GM12878 (cell line): ENCODE measurements around the gene IMMP2L. TPM values are rescaled to one million over a fixed set of nuclear protein-coding genes. Genes with fewer than 3 reads are reported as not detected.
A peak's percentile ranks its signal among the peaks of the same experiment; 100 is the strongest.

Experiments
- ATAC-seq: fragments of 200-7000 bp; cut with Tn5 transposase; 3 replicates; pipeline ENCODE4 v1.9.1; 2020; ENCODE audit warnings: mild to moderate bottlenecking, moderate library complexity
- BruUV-seq: library from RNA; stranded (reverse); fragments of 400-500 nt; replicated peaks from 2 replicates; lab custom pipeline; 2021; lab: Mats Ljungman, UMichigan
- CTCF ChIA-PET: fragments of 300-600 bp; sonication (Branson Sonifier 250); formaldehyde crosslinking; extraction: SDS; loops from one replicate; lab custom pipeline; 2021; ENCODE audit warnings: inconsistent platforms; lab: Yijun Ruan, JAX
- POLR2A ChIA-PET: fragments of 350-600 bp; formaldehyde crosslinking; extraction: SDS; loops from one replicate; lab custom pipeline; 2021; ENCODE audit warnings: inconsistent platforms; lab: Charles Lee
- RAD21 ChIA-PET: fragments of 300-600 bp; sonication (Branson Sonifier 250); formaldehyde crosslinking; loops from one replicate; lab custom pipeline; 2023; ENCODE audit warnings: antibody characterized with exemption; ENCODE audit not compliant: unreplicated experiment; lab: Charles Lee
- SMC1A ChIA-PET: fragments of 300-600 bp; sonication (Branson Sonifier 250); formaldehyde crosslinking; loops from one replicate; lab custom pipeline; 2023; ENCODE audit not compliant: unreplicated experiment, uncharacterized antibody; lab: Charles Lee
- DNase-seq: peaks from one replicate; pipeline ENCODE4 v3.0.0-alpha.2; 2011; ENCODE audit warnings: low read depth, low spot score
- FAIRE-seq: peaks from 3 replicates; lab custom pipeline; 2011; peaks lifted over from hg19 to GRCh38; lab: Jason Lieb, UNC
- H2AFZ ChIP-seq: 2 replicates; pipeline ENCODE4 v1.6.0; 2011; ENCODE audit warnings: low read depth, low read length, control low read depth; ENCODE audit not compliant: control insufficient read depth
- H3K27ac ChIP-seq: 2 replicates; pipeline ENCODE4 v1.5.1; 2011; ENCODE audit warnings: control low read depth; ENCODE audit not compliant: control insufficient read depth, insufficient read depth
- H3K27me3 ChIP-seq, 2 experiments: replicated peaks in 1 of 2; 2 replicates each; pipeline versions ENCODE4 v1.6.0 to v1.6.1; 2011; ENCODE audit warnings: low read length in 1 of 2; ENCODE audit not compliant: control insufficient read depth in 2 of 2, insufficient read depth in 2 of 2
- H3K36me3 ChIP-seq, 2 experiments: 2 replicates each; pipeline ENCODE4 v1.5.1; 2011; ENCODE audit warnings: low read length in 1 of 2; ENCODE audit not compliant: control insufficient read depth in 2 of 2, insufficient read depth in 2 of 2
- H3K4me1 ChIP-seq: 2 replicates; pipeline ENCODE4 v1.6.1; 2011; ENCODE audit warnings: mild to moderate bottlenecking, low read length, moderate library complexity, mixed read lengths; ENCODE audit not compliant: control insufficient read depth, insufficient read depth
- H3K4me2 ChIP-seq: 2 replicates; pipeline ENCODE4 v1.6.0; 2011; ENCODE audit warnings: control low read depth; ENCODE audit not compliant: control insufficient read depth, insufficient read depth
- H3K4me3 ChIP-seq: fragments of 200-600 bp; sonication (generic); 2 replicates; pipeline ENCODE4 v1.5.1; 2016
- H3K79me2 ChIP-seq: 2 replicates; pipeline ENCODE4 v1.6.0; 2011; ENCODE audit warnings: low read length; ENCODE audit not compliant: control insufficient read depth, insufficient read depth
- H3K9ac ChIP-seq: 2 replicates; pipeline ENCODE4 v1.8.0; 2011; ENCODE audit warnings: low read length, control low read depth, mixed read lengths; ENCODE audit not compliant: control insufficient read depth, insufficient read depth
- H3K9me3 ChIP-seq: replicated peaks from 3 replicates; pipeline ENCODE4 v1.5.1; 2011; ENCODE audit warnings: mild to moderate bottlenecking, low read length; ENCODE audit not compliant: control insufficient read depth, insufficient read depth
- H4K20me1 ChIP-seq: 2 replicates; pipeline ENCODE4 v1.6.0; 2011; ENCODE audit not compliant: control insufficient read depth, insufficient read depth
- BHLHE40 ChIP-seq, 2 experiments: fragments of 450-650 bp in 1 of 2; IDR thresholded peaks; 2 replicates each; pipeline ENCODE4 v1.6.1; 2011 to 2017; ENCODE audit warnings: low read depth in 2 of 2, borderline replicate concordance in 1 of 2, improper control_type of control experiment in 1 of 2, low read length in 1 of 2, mild to moderate bottlenecking in 1 of 2
- CEBPB ChIP-seq, 2 experiments: fragments of 150-350 bp in 1 of 2; IDR thresholded peaks; 2 replicates each; pipeline ENCODE4 v1.6.1; 2012 to 2014; ENCODE audit warnings: low read depth in 2 of 2, low read length in 2 of 2, borderline replicate concordance in 1 of 2, inconsistent platforms in 1 of 2
- DPF2 ChIP-seq: fragments of 450-650 bp; IDR thresholded peaks from 2 replicates; pipeline ENCODE4 v1.6.1; 2017; ENCODE audit warnings: mild to moderate bottlenecking
- EGR1 ChIP-seq, 2 experiments: IDR thresholded peaks; 1 replicate in 1 of 2; 2 replicates in 1 of 2; pipeline ENCODE4 v1.6.1; 2011 to 2012; ENCODE audit warnings: low read depth in 2 of 2, low read length in 2 of 2, borderline replicate concordance in 1 of 2, mild to moderate bottlenecking in 1 of 2, moderate library complexity in 1 of 2
- ETV6 ChIP-seq, 2 experiments: fragments of 450-650 bp in 1 of 2; IDR thresholded peaks in 1 of 2; conservative IDR thresholded peaks in 1 of 2; 2 replicates each; pipeline ENCODE4 v1.6.1; 2014; ENCODE audit warnings: antibody characterized with exemption in 1 of 2, borderline replicate concordance in 1 of 2, low read depth in 1 of 2, mild to moderate bottlenecking in 1 of 2, moderate library complexity in 1 of 2
- GABPA ChIP-seq: IDR thresholded peaks from 2 replicates; pipeline ENCODE4 v1.6.1; 2014; ENCODE audit warnings: antibody characterized with exemption, low read depth, mild to moderate bottlenecking, inconsistent platforms
- IKZF1 ChIP-seq: fragments of 450-650 bp; conservative IDR thresholded peaks from 2 replicates; pipeline ENCODE4 v1.6.1; 2017; ENCODE audit warnings: antibody characterized with exemption, mild to moderate bottlenecking
- IKZF2 ChIP-seq, 2 experiments: fragments of 450-650 bp; IDR thresholded peaks; 2 replicates each; pipeline ENCODE4 v1.6.1; 2017; ENCODE audit warnings: mild to moderate bottlenecking in 2 of 2, moderate library complexity in 2 of 2
- JUNB ChIP-seq: IDR thresholded peaks from 2 replicates; pipeline ENCODE4 v1.6.1; 2016; ENCODE audit warnings: antibody characterized with exemption, mild to moderate bottlenecking
- JUND ChIP-seq: IDR thresholded peaks from 2 replicates; pipeline ENCODE4 v1.6.1; 2012; ENCODE audit warnings: low read depth, mild to moderate bottlenecking, low read length, improper control_type of control experiment, moderate library complexity
- LARP7 ChIP-seq: fragments of 450-650 bp; IDR thresholded peaks from 2 replicates; pipeline ENCODE4 v1.6.1; 2017; ENCODE audit warnings: mild to moderate bottlenecking
- NFIC ChIP-seq: IDR thresholded peaks from 2 replicates; pipeline ENCODE4 v1.6.1; 2012; ENCODE audit warnings: low read depth, mild to moderate bottlenecking, inconsistent platforms, low read length, moderate library complexity
- NR2C2 ChIP-seq: IDR thresholded peaks from 2 replicates; pipeline ENCODE4 v1.6.1; 2011; ENCODE audit warnings: borderline replicate concordance, low read depth; ENCODE audit not compliant: control insufficient read depth, insufficient read length
- POLR2A ChIP-seq: IDR thresholded peaks from 2 replicates; pipeline ENCODE4 v1.6.1; 2011; ENCODE audit warnings: low read depth, mild to moderate bottlenecking, low read length
- RELA ChIP-seq: fragments of 450-650 bp; IDR thresholded peaks from 2 replicates; pipeline ENCODE4 v1.8.0; 2014; ENCODE audit warnings: borderline replicate concordance; ENCODE audit not compliant: partially characterized antibody
- TARDBP ChIP-seq: IDR thresholded peaks from 2 replicates; pipeline ENCODE4 v1.6.1; 2016; ENCODE audit warnings: borderline replicate concordance
- ZNF207 ChIP-seq: fragments of 450-650 bp; IDR thresholded peaks from 2 replicates; pipeline ENCODE4 v1.6.1; 2014; ENCODE audit warnings: antibody characterized with exemption, mild to moderate bottlenecking, borderline replicate concordance
- ZNF24 ChIP-seq: fragments of 450-650 bp; IDR thresholded peaks from 2 replicates; pipeline ENCODE4 v1.6.1; 2017; ENCODE audit warnings: antibody characterized with exemption, mild to moderate bottlenecking
- WGBS: methylation state at CpG from one replicate; pipeline ENCODE4 v1.1.6; 2016; ENCODE audit warnings: low lambda C conversion rate; ENCODE audit not compliant: insufficient replicate concordance, insufficient coverage; ENCODE audit errors: missing lambda C conversion rate; 5-methylcytosine and 5-hydroxymethylcytosine counted together
- in situ Hi-C: fragments of 300-500 bp; cut with MboI; formaldehyde crosslinking; loops from 9 replicates; pipeline ENCODE4 v1.14.3; 2018; ENCODE audit warnings: mixed read lengths
- intact Hi-C: fragments of 100-400 bp; cut with micrococcal nuclease; formaldehyde crosslinking; loops from one replicate; pipeline ENCODE4 v1.14.2; 2022; ENCODE audit not compliant: unreplicated experiment
- polyA plus RNA-seq, 11 experiments: library from polyadenylated mRNA; depleted of rRNA in 4 of 11; unstranded in 6 of 11; stranded (reverse) in 5 of 11; fragments of >200 nt; fragmentation: Nextera tagmentation in 4 of 11; fragmentation: Illumina TruSeq in 1 of 11; extraction: Ambion mirVana in 4 of 11; extraction: Trizol in 1 of 11; gene quantifications; 1 replicate in 1 of 11; 2 replicates in 10 of 11; pipeline versions ENCODE4 v1.2.1 to v1.2.3, GENCODE V29; 2011 to 2016; ENCODE audit warnings: inconsistent platforms in 2 of 11, missing spikeins in 2 of 11, low read depth in 1 of 11
- total RNA-seq, 4 experiments: library from RNA; depleted of rRNA in 3 of 4; stranded (reverse); fragments of >200 nt in 3 of 4; fragmentation: Illumina TruSeq in 1 of 4; extraction: Trizol in 1 of 4; gene quantifications; 2 replicates each; pipeline versions ENCODE4 v1.2.1 to v1.2.3, GENCODE V29; 2013 to 2021
- TF ChIP-seq, protein P1 (sequence below), 3 experiments: IDR thresholded peaks in 2 of 3; conservative IDR thresholded peaks in 1 of 3; 2 replicates each; pipeline ENCODE4 v1.5.1; 2011; ENCODE audit warnings: low read depth in 3 of 3, low read length in 3 of 3, mild to moderate bottlenecking in 3 of 3, control low read depth in 2 of 3, moderate library complexity in 2 of 3, inconsistent platforms in 1 of 3, mixed read lengths in 1 of 3; ENCODE audit not compliant: control insufficient read depth in 2 of 3, insufficient read depth in 1 of 3; ENCODE audit errors: extremely low read depth in 1 of 3
- TF ChIP-seq, protein P2 (sequence below): fragments of 450-650 bp; IDR thresholded peaks from 2 replicates; pipeline ENCODE4 v1.6.1; 2016; ENCODE audit warnings: mild to moderate bottlenecking

Gene IMMP2L
- total and polyA plus RNA-seq, 10 of the 15 experiments (the other 5 are each of a cell fraction or from before 2014, with no cell fraction given) = 12.6 to 46.3 (median 19.6) TPM

DNA sequence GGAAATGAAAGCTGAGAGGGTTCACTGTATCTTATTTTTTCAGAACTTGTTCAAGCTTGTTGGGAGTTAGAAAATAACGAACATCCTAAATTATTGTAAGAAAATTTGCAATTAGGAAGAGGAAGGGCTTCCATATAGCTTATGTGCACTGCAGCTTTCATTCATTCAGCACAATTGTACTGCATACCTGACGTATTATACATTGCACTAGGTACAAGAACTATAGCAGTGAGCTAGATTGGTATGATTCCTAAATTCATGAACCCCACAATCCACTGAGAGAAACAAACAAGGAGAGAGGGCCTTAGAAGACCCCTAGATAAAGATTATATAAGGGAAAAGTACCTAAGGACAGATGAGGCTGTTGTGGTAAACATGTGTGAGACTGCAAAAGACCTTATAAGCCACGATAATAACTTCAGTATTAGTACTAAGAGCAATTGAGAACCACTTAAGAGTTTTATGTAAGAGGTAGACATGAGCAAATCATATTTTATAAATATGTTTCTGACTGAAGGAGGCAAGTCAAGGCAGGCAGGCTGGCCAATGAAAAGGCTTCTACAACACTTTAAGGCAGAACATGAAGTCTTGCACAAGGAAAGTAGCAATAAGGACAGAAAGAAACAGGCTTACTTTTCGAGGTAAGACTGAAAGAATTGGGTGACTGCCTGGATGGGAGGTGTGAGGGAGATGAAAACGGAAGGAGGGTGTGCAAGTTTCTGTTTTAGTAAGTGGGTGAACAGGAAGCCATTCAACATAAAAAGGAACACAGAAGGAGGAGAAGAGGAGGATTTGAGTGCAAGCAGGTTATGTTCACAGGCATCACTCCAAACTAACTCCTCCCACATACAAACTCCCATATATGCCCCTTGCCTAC lies 549.3 kb downstream of the IMMP2L start:
- ChIA-PET RAD21 (interaction anchor here (0.6 to 1.1 kb wide), 4 partner anchors 16 to 74 kb away, joined by 3 to 4 read pairs (median 4); no protein-coding TSS in a partner anchor), SMC1A (interaction anchor here (0.6 to 1.0 kb wide), 3 partner anchors 70 to 618 kb away, joined by 3 to 6 read pairs (median 3); no protein-coding TSS in a partner anchor), POLR2A (no interaction called here), CTCF (interaction anchor here (0.8 to 1.5 kb wide), 4 partner anchors 9 to 79 kb away, joined by 3 to 4 read pairs (median 3); no protein-coding TSS in a partner anchor)
- Histone ChIP-seq H3K4me1 (peaks cover 15% of the 10 kb centered on the region), H3K27me3 (no peaks in the 10 kb centered on the region), H2AFZ (peak overlapping the region; percentile 34), H3K9ac (no peak overlapping the region), H3K79me2 (no peaks in the 10 kb centered on the region), H3K4me2 (peak overlapping the region; percentile 49), H3K27ac (peak overlapping the region; percentile 17; the same call in 1 of the 2 replicates), H3K9me3 (no peaks in the 10 kb centered on the region), H3K4me3 (no peak overlapping the region; the same call in 1 of the 2 replicates), H4K20me1 (no peaks in the 10 kb centered on the region), H3K36me3 (no peaks in the 10 kb centered on the region)
- peak; percentile 96 for ATAC-seq
- in situ Hi-C loops = no loop called here
- whole genome bisulfite sequencing = 10% methylated on average over 5 of the region's 5 CpGs
- intact Hi-C loops = no loop called here
- peak; percentile 63 for DNase-seq
- peak; percentile 94 for FAIRE-seq
- no TSS peak for BruUV-seq
- TF ChIP-seq JUND (peak; percentile 13; the same call in 1 of the 2 replicates), IKZF1 (peak; percentile 33; the same call in 1 of the 2 replicates), NFIC (peak; percentile 48; the same call in 1 of the 2 replicates), JUNB (peak; percentile 57; the same call in 1 of the 2 replicates), TARDBP (no peak), EGR1 (IDR thresholded peaks at IDR 0.05; ENCODE audit: borderline replicate concordance in 1 of 2, low read depth in 2 of 2, low read length in 2 of 2) (no peak), POLR2A (no peak), ETV6 (conservative IDR thresholded peaks at IDR 0.05 in 1 of 2, IDR thresholded peaks at IDR 0.05 in 1 of 2; ENCODE audit: borderline replicate concordance in 1 of 2, low read depth in 1 of 2) (peak in 1 of 2 experiments; percentile 72; a peak in 2 of 4 replicates), ZNF207 (no peak), IKZF2 (IDR thresholded peaks at IDR 0.05) (peak in 1 of 2 experiments; percentile 58; a peak in 1 of 4 replicates), BHLHE40 (IDR thresholded peaks at IDR 0.05; ENCODE audit: borderline replicate concordance in 1 of 2, low read depth in 2 of 2, low read length in 1 of 2) (no peak), CEBPB (IDR thresholded peaks at IDR 0.05; ENCODE audit: borderline replicate concordance in 1 of 2, low read depth in 2 of 2, low read length in 2 of 2) (no peak), GABPA (peak; percentile 47; the same call in 1 of the 2 replicates), NR2C2 (no peak), DPF2 (0 out of 2 replicates have a peak, but pooled peaks have one; percentile 35), RELA (no peak), ZNF24 (no peak), LARP7 (no peak)
- TF ChIP-seq, protein P1, sequence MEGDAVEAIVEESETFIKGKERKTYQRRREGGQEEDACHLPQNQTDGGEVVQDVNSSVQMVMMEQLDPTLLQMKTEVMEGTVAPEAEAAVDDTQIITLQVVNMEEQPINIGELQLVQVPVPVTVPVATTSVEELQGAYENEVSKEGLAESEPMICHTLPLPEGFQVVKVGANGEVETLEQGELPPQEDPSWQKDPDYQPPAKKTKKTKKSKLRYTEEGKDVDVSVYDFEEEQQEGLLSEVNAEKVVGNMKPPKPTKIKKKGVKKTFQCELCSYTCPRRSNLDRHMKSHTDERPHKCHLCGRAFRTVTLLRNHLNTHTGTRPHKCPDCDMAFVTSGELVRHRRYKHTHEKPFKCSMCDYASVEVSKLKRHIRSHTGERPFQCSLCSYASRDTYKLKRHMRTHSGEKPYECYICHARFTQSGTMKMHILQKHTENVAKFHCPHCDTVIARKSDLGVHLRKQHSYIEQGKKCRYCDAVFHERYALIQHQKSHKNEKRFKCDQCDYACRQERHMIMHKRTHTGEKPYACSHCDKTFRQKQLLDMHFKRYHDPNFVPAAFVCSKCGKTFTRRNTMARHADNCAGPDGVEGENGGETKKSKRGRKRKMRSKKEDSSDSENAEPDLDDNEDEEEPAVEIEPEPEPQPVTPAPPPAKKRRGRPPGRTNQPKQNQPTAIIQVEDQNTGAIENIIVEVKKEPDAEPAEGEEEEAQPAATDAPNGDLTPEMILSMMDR (IDR thresholded peaks at IDR 0.05 in 2 of 3, conservative IDR thresholded peaks at IDR 0.05 in 1 of 3; ENCODE audit: control insufficient read depth in 2 of 3, extremely low read depth in 1 of 3, insufficient read depth in 1 of 3, low read depth in 3 of 3, low read length in 3 of 3) = no peak
- TF ChIP-seq, protein P2, sequence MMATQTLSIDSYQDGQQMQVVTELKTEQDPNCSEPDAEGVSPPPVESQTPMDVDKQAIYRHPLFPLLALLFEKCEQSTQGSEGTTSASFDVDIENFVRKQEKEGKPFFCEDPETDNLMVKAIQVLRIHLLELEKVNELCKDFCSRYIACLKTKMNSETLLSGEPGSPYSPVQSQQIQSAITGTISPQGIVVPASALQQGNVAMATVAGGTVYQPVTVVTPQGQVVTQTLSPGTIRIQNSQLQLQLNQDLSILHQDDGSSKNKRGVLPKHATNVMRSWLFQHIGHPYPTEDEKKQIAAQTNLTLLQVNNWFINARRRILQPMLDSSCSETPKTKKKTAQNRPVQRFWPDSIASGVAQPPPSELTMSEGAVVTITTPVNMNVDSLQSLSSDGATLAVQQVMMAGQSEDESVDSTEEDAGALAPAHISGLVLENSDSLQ = peak; percentile 51
